Progenitor cell of endocrine pancreas (in vitro differentiated cells): ENCODE data around the gene GALNT9. TPM values are rescaled to one million over a fixed set of nuclear protein-coding genes. Genes with fewer than 3 reads are reported as not detected.
"Not testable (repeated sequence)": the region's sequence is repeated elsewhere in the genome, so short reads cannot be mapped to it uniquely, and the experiment has no call there.

Experiments used
- DNase-seq: peaks from one replicate; pipeline ENCODE4 v3.0.0; 2021; ENCODE audit warnings: low spot score; ENCODE audit not compliant: unreplicated experiment
- H3K27ac Mint-ChIP-seq: 2 replicates; pipeline ENCODE4 v1.8.0; 2021; ENCODE audit warnings: mild to moderate bottlenecking, moderate library complexity, mixed read lengths
- H3K27me3 Mint-ChIP-seq: 2 replicates; pipeline ENCODE4 v1.8.0; 2021; ENCODE audit warnings: mixed read lengths
- H3K36me3 Mint-ChIP-seq: 2 replicates; pipeline ENCODE4 v1.8.0; 2022; ENCODE audit warnings: mixed read lengths; ENCODE audit not compliant: insufficient read depth
- H3K4me1 Mint-ChIP-seq: 2 replicates; pipeline ENCODE4 v1.8.0; 2021; ENCODE audit warnings: low read depth, mixed read lengths
- H3K4me3 Mint-ChIP-seq: 2 replicates; pipeline ENCODE4 v1.8.0; 2021; ENCODE audit warnings: low read depth, mild to moderate bottlenecking, moderate library complexity, mixed read lengths
- H3K9me3 Mint-ChIP-seq: 2 replicates; pipeline ENCODE4 v1.8.0; 2021; ENCODE audit warnings: low read depth, mixed read lengths
- total RNA-seq: library from RNA; stranded (reverse); gene quantifications from 2 replicates; pipeline ENCODE4 v1.2.1, GENCODE V29; 2021
- TF ChIP-seq, protein P1 (sequence below): fragments of 200-600 bp; sonication (generic); IDR thresholded peaks from one replicate; pipeline ENCODE4 v1.5.0; 2021; ENCODE audit warnings: antibody characterized with exemption, mild to moderate bottlenecking; ENCODE audit not compliant: unreplicated experiment

GALNT9 gene
- total RNA-seq, 1 donor from 2014 or later, result 0.36 TPM

DNA sequence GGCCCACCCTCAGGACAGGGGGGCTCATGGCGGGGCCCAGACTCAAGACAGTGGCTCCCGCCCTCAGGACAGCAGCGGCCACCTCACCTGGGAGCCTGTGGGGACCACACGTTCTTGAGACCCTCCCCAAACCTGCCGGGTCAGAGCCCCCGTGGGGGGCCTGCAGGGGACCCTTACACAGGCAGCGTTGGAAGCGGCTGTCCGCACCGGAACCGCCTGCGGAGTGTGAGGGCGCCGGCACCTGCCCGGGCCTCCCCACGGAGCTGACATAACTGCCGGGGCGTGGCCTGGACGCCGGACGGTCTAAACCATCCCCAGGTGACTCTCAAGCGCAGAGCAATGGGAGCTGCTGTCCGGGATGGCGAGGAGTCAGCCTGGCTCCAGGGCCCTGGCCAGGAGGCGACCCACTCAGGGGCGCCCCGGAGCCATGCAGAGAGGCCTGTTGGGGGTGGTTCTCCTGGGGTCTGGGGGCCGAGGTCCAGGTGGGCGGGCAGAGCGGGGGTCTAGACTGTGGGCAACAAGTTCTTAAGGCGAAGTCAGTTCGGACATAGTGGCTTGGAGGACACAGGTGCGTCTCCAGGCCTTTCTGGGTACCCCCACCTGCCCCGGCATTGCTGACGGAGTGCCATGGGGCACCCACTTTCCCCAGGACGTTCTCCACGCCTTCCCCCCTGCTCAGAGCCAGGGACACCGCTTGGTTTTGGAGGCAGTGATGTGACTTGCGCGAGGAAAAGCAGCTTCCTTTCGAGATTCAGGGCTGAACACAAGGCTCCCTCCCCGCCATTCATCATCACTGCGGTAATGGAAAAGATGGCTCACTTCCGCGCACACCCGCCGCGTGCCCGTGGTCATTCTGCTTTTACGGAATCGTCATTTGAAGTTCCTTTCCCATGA is 23.2 kb downstream of the GALNT9 start:
- Mint-ChIP-seq H3K36me3 (no peaks in the 10 kb centered on the region), H3K4me1 (no peaks in the 10 kb centered on the region), H3K27me3 (peaks cover 51% of the 10 kb centered on the region), H3K4me3 (no peak overlapping the region), H3K9me3 (no peaks in the 10 kb centered on the region), H3K27ac (no peak overlapping the region)
- DNase-seq, result no peak
- TF ChIP-seq, protein P1, sequence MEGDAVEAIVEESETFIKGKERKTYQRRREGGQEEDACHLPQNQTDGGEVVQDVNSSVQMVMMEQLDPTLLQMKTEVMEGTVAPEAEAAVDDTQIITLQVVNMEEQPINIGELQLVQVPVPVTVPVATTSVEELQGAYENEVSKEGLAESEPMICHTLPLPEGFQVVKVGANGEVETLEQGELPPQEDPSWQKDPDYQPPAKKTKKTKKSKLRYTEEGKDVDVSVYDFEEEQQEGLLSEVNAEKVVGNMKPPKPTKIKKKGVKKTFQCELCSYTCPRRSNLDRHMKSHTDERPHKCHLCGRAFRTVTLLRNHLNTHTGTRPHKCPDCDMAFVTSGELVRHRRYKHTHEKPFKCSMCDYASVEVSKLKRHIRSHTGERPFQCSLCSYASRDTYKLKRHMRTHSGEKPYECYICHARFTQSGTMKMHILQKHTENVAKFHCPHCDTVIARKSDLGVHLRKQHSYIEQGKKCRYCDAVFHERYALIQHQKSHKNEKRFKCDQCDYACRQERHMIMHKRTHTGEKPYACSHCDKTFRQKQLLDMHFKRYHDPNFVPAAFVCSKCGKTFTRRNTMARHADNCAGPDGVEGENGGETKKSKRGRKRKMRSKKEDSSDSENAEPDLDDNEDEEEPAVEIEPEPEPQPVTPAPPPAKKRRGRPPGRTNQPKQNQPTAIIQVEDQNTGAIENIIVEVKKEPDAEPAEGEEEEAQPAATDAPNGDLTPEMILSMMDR, result no peak

DNA sequence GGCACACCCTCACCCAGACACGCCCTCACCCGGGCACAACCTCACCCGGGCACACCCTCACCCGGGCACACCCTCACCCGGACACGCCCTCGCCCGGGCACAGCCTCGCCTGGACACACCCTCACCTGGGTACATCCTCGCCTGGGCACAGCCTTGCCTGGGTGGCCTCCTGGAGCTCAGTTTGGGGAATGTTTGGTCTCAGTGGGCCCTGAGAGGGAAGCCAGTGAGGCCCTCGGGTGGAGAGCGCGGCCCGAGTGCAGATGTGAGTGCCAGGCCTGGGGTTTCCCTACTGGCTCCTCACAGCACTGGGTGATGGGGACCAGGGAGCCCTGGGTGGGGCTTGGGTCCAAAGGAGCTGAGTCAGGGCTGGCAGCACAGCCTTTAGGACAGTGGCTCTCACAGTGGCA is 23.8 kb downstream of the GALNT9 start:
- Mint-ChIP-seq H3K4me3 (no peak overlapping the region), H3K9me3 (no peaks in the 10 kb centered on the region), H3K36me3 (no peaks in the 10 kb centered on the region), H3K27ac (no peak overlapping the region), H3K27me3 (peaks cover 51% of the 10 kb centered on the region), H3K4me1 (no peaks in the 10 kb centered on the region)
- DNase-seq, result no peak
- TF ChIP-seq, protein P1, result no peak

GRCh38 chr12:132304866-132305265 is 24.5 kb downstream of the GALNT9 start:
- not testable (repeated sequence) for H3K4me3 Mint-ChIP-seq, H3K9me3 Mint-ChIP-seq, H3K27ac Mint-ChIP-seq, H3K36me3 Mint-ChIP-seq, H3K4me1 Mint-ChIP-seq, DNase-seq
- peaks cover 46% of the 10 kb centered on the region for H3K27me3 Mint-ChIP-seq

DNA sequence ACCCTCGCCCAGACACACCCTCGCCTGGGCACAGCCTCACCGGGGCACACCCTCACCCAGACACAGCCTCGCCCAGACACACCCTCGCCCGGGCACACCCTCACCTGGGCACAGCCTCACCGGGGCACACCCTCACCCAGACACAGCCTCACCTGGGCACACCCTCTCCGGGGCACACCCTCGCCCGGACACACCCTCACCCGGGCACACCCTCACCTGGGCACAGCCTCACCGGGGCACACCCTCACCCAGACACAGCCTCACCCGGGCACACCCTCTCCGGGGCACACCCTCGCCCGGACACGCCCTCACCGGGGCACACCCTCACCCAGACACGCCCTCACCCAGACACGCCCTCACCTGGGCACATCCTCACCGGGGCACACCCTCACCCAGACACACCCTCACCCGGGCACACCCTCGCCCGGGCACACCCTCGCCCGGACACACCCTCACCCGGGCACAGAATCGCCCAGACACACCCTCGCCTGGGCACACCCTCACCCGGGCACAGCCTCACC is 25.5 kb downstream of the GALNT9 start:
- H3K36me3 Mint-ChIP-seq, H3K27ac Mint-ChIP-seq, H3K4me1 Mint-ChIP-seq, H3K9me3 Mint-ChIP-seq, DNase-seq, H3K4me3 Mint-ChIP-seq: not testable (repeated sequence)
- H3K27me3 Mint-ChIP-seq, result peaks cover 39% of the 10 kb centered on the region

DNA sequence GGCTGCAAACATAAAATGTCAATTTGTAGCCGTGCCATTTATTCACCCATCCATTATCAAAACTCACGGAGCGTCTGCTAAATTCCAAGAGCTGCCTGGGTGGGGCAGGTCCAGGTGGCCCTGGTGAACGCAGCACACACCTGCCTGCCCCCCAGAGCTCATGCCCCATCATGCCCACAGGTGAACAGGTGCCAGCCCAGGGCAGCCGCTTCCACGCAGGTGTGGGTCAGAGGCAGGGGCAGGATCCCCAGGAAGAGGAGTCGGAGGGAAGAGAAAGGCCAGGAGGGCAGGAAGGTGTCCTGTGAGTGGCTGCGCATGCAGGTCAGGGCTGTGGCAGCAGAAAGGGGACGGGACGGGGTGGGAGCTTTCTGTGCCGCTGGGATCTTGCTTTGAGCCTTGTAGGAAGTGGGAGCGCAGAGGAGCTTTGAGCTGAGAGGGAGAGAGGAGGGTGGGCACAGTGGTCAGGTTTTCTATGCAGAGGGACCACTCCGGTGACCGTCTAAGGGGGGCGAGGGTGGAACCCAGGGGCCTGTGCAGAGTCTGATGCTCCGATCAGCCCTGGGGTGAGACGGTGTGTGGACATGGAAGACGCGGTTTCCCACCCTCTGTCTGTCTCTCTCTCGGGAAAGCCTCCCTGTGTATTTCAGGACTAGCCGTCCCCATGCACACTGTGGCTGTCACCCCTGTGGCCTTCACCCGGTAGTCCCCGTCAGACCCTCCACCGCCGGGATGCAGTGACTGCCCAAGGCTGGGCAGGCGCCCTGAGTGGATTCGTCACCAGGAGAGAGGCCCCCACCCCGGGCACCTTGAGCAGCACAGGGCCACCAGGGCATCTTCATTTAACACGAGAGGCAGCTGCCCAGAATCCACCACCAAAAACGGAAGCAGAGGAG is 26.7 kb downstream of the GALNT9 start:
- Mint-ChIP-seq H3K4me1 (no peaks in the 10 kb centered on the region), H3K27me3 (peaks cover 36% of the 10 kb centered on the region), H3K9me3 (no peaks in the 10 kb centered on the region), H3K27ac (no peak overlapping the region), H3K4me3 (no peak overlapping the region), H3K36me3 (no peaks in the 10 kb centered on the region)
- TF ChIP-seq, protein P1, result no peak
- DNase-seq, result no peak
